OCI-LY3 (cell line): Measurements from ENCODE around the gene GALNT1.

Experiments
- EZH2phosphoT487 ChIP-seq: fragments of 200-600 bp; shearing (Covaris generic); IDR thresholded peaks from 2 replicates; pipeline ENCODE4 v1.6.1; 2018; ENCODE audit warnings: antibody characterized with exemption, mixed run types, low read depth
- TF ChIP-seq, protein P1 (sequence below): fragments of 200-600, 300-600 bp; sonication (generic); IDR thresholded peaks from 2 replicates; pipeline ENCODE4 v1.5.1; 2014; ENCODE audit warnings: antibody characterized with exemption, low read length, low read depth

DNA sequence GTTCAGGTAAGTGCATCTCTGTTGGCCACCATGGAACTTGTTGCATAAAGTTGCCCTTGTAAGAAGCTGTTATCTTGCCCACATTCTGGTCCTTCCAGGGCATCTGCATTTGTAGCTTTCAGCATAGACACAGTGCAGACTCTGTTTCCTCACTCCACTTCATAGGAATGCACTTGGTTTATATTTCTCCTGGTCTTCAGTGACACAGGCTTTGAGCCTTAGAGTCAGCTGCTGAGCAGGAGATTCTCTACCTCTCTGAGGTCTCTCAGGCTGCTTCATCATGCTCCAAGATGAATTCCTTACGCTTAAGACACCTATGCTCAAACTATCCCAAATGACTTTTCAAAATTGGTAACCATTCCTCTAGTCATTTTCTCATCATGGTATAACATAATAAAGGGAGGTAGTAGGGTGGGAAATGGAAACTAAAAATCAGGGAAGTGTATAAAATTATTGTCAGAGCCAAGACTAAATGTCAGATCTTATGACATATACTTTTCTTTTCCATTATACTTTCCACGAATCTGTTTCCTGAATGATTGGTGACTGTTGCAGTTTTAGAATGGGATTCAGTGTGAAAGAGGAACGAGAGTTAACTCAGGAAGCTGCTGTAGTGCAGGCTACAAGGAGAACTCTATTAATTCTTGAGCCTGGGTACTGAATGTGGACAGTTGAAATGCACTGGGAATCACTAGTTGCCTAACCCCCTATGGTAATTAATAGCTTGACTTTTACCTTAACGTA lies 72.0 kb downstream of the GALNT1 start:
- TF ChIP-seq, protein P1, sequence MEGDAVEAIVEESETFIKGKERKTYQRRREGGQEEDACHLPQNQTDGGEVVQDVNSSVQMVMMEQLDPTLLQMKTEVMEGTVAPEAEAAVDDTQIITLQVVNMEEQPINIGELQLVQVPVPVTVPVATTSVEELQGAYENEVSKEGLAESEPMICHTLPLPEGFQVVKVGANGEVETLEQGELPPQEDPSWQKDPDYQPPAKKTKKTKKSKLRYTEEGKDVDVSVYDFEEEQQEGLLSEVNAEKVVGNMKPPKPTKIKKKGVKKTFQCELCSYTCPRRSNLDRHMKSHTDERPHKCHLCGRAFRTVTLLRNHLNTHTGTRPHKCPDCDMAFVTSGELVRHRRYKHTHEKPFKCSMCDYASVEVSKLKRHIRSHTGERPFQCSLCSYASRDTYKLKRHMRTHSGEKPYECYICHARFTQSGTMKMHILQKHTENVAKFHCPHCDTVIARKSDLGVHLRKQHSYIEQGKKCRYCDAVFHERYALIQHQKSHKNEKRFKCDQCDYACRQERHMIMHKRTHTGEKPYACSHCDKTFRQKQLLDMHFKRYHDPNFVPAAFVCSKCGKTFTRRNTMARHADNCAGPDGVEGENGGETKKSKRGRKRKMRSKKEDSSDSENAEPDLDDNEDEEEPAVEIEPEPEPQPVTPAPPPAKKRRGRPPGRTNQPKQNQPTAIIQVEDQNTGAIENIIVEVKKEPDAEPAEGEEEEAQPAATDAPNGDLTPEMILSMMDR = no peak
- TF ChIP-seq EZH2phosphoT487 = no peak
